ENCODE data around the gene KRTAP5-8. TPM values are rescaled to one million over a fixed set of nuclear protein-coding genes. Genes with fewer than 3 reads are reported as not detected.
"Not testable (repeated sequence)": the region's sequence is repeated elsewhere in the genome, so short reads cannot be mapped to it uniquely, and the experiment has no call there.

KRTAP5-8 gene
- total RNA-seq, 1 experiment from 2014 or later: not detected

DNA sequence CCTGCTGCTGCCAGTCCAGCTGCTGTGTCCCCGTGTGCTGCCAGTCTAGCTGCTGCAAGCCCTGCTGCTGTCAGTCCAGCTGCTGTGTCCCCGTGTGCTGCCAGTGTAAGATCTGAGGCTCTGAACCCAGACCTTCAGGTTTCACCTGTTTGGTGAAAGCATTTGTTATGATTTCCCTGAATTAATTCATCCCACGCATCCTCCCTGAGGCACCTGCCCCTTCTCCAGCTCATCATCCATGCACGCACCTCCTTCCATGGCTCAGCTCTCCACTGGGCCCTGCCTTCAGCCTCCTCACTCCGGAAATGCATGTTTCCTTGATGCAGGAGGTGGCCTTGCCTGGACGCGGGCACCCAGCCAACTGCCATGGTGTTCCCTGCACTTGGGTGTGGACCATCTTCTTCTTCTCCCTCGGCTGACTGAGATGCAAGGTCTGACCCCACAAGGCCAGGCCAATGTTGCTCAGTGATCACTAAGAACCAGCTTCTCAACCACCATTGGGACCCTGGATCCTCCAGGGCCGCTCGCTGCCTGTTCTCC lies 28.3 kb downstream of the KRTAP5-8 start:
- Histone ChIP-seq H3K4me3 (ENCODE audit: low read length) (no peak overlapping the region), H3K27me3 (ENCODE audit: low read length) (no peaks in the 10 kb centered on the region), H3F3A (ENCODE audit: low read length, unreplicated experiment) (no peaks in the 10 kb centered on the region), H3K79me2 (ENCODE audit: low read length) (no peaks in the 10 kb centered on the region), H3K9me3 (ENCODE audit: low read length) (no peaks in the 10 kb centered on the region), H3K9me2 (replicated peaks; ENCODE audit: low read length) (no peaks in the 10 kb centered on the region), H2AFZ (ENCODE audit: low read length) (no peak overlapping the region), H3K36me3 (ENCODE audit: low read depth, low read length) (no peaks in the 10 kb centered on the region), H3K4me1 (ENCODE audit: insufficient read depth, low read length) (peaks cover 28% of the 10 kb centered on the region), H3K4me2 (ENCODE audit: low read length) (no peak overlapping the region), H3K27ac (ENCODE audit: low read length) (no peak overlapping the region), H3K9ac (ENCODE audit: low read length) (no peak overlapping the region), H4K20me1 (ENCODE audit: low read length) (no peaks in the 10 kb centered on the region)
- no peak for TF ChIP-seq EZH2phosphoT487 (IDR thresholded peaks at IDR 0.05; ENCODE audit: borderline replicate concordance, low read length)
- no peak for TF ChIP-seq CTCF (conservative IDR thresholded peaks at IDR 0.05; ENCODE audit: low read depth, low read length)
- no peak for TF ChIP-seq EZH2 (IDR thresholded peaks at IDR 0.05; ENCODE audit: low read length, unreplicated experiment)
- ATAC-seq (no peak), DNase-seq (peak; percentile 45)
- BruUV-seq (replicated peaks): no TSS peak
- POLR2A ChIA-PET (ENCODE audit: unreplicated experiment): no interaction called here
- intact Hi-C loops (cut with micrococcal nuclease): no loop called here
- CTCF ChIA-PET: no interaction called here

GRCh38 chr11:71566626-71567599 lies 29.1 kb downstream of the KRTAP5-8 start:
- H3K27me3 ChIP-seq (ENCODE audit: low read length); CTCF ChIA-PET; H3K9me3 ChIP-seq (ENCODE audit: low read length); DNase-seq; H3K79me2 ChIP-seq (ENCODE audit: low read length); H3F3A ChIP-seq (ENCODE audit: low read length, unreplicated experiment); H4K20me1 ChIP-seq (ENCODE audit: low read length); H3K4me3 ChIP-seq (ENCODE audit: low read length); H3K4me2 ChIP-seq (ENCODE audit: low read length); H3K36me3 ChIP-seq (ENCODE audit: low read depth, low read length); intact Hi-C loops (cut with micrococcal nuclease); BruUV-seq (replicated peaks); H2AFZ ChIP-seq (ENCODE audit: low read length); H3K27ac ChIP-seq (ENCODE audit: low read length); H3K9me2 ChIP-seq (replicated peaks; ENCODE audit: low read length); ATAC-seq; H3K9ac ChIP-seq (ENCODE audit: low read length): not testable (repeated sequence)
- POLR2A ChIA-PET (ENCODE audit: unreplicated experiment): interaction anchor here (0.6 kb wide), 1 partner anchor 14 kb away, joined by 6 read pairs; no protein-coding TSS in a partner anchor
- peaks cover 24% of the 10 kb centered on the region for H3K4me1 ChIP-seq (ENCODE audit: insufficient read depth, low read length)

GRCh38 chr11:71567633-71568032 lies 29.8 kb downstream of the KRTAP5-8 start:
- H3K27ac ChIP-seq (ENCODE audit: low read length); H3K9me2 ChIP-seq (replicated peaks; ENCODE audit: low read length); H3K79me2 ChIP-seq (ENCODE audit: low read length); H3K36me3 ChIP-seq (ENCODE audit: low read depth, low read length); intact Hi-C loops (cut with micrococcal nuclease); H3K4me2 ChIP-seq (ENCODE audit: low read length); H3K4me3 ChIP-seq (ENCODE audit: low read length); CTCF ChIA-PET; ATAC-seq; H4K20me1 ChIP-seq (ENCODE audit: low read length); H2AFZ ChIP-seq (ENCODE audit: low read length); H3F3A ChIP-seq (ENCODE audit: low read length, unreplicated experiment); BruUV-seq (replicated peaks); H3K27me3 ChIP-seq (ENCODE audit: low read length); H3K9ac ChIP-seq (ENCODE audit: low read length); DNase-seq; H3K9me3 ChIP-seq (ENCODE audit: low read length): not testable (repeated sequence)
- H3K4me1 ChIP-seq (ENCODE audit: insufficient read depth, low read length): peaks cover 17% of the 10 kb centered on the region
- TF ChIP-seq CTCF (conservative IDR thresholded peaks at IDR 0.05; ENCODE audit: low read depth, low read length): 0 out of 2 replicates have a peak, but pooled peaks have one; percentile 21
- POLR2A ChIA-PET (ENCODE audit: unreplicated experiment): interaction anchor here (0.6 kb wide), 1 partner anchor 15 kb away, joined by 6 read pairs; no protein-coding TSS in a partner anchor
